ENCODE data around the gene ACOT8. TPM values are rescaled to one million over a fixed set of nuclear protein-coding genes. Genes with fewer than 3 reads are reported as not detected.
A peak's percentile ranks its signal among the peaks of the same experiment; 100 is the strongest.

ACOT8 gene
- total RNA-seq, 2 donors from 2014 or later = 20.2 to 21.4 TPM

DNA sequence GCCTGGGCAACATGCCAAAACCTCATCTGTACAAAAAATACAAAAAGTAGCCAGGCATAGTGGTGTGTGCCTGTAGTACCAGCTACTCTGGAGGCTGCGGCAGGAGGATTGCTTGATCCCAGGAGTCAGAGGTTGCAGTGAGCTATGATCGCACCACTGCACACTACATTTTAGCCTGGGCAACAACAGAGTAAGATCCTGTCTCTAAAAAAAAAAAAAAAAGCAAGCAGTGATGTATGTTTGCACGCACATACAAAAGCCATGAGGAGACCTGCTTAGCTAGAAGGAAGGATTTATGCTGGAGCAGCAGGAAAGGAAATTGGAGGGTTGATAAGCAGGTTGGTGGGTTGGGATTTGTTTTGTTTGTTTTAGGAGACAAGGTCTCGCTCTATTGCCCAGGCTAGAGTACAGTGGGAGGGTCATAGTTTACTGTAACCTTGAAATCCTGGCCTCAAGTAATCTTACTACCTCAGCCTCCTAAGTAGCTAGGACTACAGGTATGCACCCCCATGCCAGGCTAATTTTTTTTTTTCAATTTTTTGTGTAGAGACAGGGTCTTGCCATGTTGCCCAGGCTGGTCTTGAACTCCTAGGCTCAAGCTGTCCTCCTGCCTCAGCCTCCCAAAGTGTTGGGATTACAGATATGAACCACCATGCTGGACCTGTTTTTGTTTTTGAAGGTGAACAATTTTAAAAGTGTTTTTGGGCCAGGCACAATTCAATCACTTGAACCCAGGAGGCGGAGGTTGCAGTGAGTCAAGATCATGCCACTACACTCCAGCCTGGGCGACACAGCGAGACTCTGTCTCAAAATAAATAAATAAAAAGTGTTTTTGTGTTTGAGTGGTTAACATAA is 4.3 kb upstream of the ACOT8 start:
- ATAC-seq = no peak
- no peak for DNase-seq
- intact Hi-C loops (cut with DNase I) = no loop called here

DNA sequence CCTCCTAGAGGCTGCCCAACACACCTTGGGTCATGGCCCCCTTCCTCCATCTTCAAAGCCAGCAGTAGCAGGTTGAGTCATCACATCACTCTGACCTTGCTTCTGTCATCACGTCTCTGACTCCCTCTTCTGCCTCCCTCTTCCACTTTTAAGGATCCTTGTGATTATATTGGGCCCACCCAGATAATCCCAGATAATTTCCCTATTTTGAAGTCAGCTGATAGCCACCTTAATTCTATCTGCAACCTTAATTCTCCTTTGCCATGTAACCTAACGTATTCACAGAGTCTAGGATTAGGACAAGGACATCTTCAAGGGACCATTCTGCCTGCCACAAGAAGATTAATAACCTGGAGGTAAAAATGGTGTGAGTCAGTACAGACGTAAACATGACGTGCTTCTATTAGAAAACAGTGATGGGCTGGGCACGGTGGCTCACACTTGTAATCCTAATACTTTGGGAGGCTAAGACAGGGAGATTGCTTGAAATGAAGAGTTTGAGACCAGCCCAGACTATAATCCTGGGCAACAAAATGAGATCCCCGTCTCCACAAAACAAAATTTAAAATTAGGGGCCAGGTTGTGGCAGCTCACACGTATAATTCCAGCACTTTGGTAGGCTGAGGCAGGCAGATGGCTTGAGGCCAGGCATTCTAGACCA is 3.5 kb upstream of the ACOT8 start:
- intact Hi-C loops (cut with DNase I) = no loop called here
- ATAC-seq (no peak), DNase-seq (no peak)

DNA sequence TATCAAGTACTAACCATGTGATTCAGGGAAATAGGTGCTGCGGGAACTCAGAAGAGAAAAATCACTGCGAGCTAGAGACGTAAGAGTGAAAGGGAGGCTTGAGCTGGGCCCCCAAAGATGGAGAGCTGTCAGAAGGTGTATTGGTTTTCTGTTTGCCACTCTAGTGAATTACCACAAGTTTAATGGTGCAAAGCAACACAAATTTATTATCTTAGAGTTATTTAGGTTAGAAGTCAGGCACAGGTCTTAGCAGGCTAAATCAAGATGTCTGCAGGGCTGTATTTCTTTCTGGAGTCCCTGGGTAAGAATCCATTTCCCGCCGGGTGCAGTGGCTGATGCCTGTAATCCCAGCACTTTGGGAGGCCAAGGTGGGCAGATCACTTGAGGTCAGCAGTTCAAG is 2.7 kb upstream of the ACOT8 start:
- intact Hi-C loops (cut with DNase I) = no loop called here
- ATAC-seq = no peak
- DNase-seq = no peak

DNA sequence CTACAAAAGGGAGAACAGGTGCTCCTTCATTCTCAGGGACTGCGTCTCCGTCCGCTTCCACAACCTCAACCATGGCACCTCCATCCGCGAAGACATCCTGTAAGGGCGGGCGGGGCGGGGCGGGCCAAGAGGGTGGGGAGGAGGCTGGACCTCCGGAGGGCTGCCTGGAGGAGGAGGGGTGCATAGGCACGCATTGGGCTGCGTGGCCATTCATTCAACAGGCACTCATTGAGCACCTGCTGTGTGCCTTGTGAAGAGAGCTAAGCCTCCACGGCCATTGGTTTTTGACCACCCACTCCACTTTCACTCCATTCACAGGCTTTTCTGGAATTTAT is 657 bp upstream of the ACOT8 start:
- ATAC-seq (peak; percentile 10 to 23), DNase-seq (no peak)
- intact Hi-C loops (cut with DNase I) = no loop called here

DNA sequence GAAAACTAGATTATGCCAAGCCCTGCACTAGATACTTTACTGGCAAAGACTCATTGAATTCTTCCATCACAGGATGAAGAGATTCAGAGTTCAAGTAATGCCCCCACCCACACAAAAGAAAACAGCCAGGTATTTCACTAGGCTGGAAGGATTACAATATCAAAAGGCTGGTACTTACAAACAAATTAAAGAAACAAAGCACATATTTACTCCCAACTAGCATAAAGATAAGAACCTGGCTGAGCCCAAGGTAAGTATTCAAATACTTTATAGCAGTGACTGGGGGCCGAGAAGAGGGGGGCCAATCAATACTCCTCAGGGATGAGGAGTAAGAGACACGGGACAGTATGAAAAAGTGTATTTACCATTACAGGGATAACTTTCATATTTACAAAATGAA is 3.7 kb downstream of the ACOT8 start:
- intact Hi-C loops (cut with DNase I) = no loop called here

DNA sequence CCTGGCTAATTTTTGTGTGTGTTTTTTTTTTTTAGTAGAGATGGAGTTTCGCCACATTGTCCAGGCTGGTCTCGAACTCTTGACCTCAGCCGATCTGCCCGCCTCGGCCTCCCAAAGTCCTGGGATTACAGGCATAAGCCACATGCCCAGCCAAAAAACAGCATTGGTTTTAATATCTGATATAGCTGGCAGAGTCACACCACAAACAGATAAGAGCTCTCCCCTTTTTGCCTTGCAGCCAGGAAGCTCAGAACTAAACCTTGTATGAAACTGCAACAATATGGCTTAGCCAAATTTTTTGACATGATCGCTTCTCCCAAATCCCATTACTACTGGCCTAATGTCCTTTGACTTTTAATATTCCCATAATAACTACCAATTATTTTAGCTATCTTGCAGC is 4.9 kb downstream of the ACOT8 start:
- intact Hi-C loops (cut with DNase I) = no loop called here
- DNase-seq (no peak), ATAC-seq (no peak)

More for the DNA sequence above, 3.7 kb downstream of the ACOT8 start:
- DNase-seq (no peak), ATAC-seq (no peak)

DNA sequence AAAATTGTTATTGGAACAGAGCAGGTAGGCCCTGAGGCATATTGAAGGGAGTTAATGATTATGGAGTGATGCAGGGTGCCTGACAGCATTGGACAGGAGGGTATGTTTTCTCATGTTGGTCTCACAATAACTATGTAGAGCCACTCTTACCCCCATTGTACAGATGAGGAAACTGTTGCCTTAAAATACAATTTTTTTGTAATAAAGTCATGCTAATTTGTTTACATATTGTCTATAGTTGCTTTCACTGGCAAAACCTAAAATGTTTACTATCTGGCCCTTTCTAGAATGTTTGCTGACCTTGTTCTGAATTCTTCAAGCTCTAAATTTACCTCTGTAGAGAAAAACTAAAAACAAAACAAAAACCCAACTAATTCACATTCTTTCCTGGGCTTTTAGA is 5.7 kb downstream of the ACOT8 start:
- DNase-seq (no peak), ATAC-seq (no peak)
- intact Hi-C loops (cut with DNase I) = no loop called here

DNA sequence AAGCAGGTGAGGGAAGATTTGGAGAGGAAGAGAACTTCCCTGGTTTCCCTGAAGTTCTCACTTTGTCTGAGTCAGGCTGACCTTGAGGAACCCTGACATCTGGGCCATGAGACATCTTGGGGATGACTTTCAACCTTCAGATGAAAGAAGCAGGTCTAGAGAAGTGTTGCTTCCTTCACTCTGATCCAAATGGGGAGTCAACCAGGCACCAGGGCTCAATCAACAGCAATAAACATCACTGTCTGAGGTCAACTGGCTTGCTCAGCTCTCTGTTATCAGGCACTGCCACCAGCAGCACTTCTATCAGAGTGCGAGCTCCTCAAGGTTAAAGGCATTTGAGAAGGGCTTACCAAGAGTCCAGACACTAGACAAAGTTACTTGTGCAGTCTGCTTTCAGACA is 6.3 kb downstream of the ACOT8 start:
- intact Hi-C loops (cut with DNase I) = no loop called here
- ATAC-seq (peak in 1 of 2 donors; percentile 10), DNase-seq (no peak)

DNA sequence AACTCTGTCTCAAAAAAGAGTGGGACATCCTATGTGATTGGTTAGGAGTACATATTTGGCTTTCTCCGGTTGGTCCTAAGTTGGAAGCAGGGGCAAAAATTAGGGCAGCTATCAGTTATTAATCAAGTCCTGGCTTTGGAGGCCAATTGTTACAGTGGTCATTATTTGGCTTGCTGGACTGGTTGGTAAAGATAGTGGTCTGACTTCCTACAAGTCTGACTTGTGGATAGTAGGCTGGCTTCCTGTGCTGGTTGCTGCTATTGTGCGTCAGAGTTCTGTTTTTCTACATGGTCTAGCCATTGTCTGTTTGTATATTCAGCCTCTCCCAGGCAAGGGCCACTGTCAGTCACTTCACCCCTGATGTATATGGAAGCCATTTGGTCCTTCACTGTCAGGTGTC is 7.0 kb downstream of the ACOT8 start:
- DNase-seq (no peak), ATAC-seq (no peak)
- intact Hi-C loops (cut with DNase I) = no loop called here

DNA sequence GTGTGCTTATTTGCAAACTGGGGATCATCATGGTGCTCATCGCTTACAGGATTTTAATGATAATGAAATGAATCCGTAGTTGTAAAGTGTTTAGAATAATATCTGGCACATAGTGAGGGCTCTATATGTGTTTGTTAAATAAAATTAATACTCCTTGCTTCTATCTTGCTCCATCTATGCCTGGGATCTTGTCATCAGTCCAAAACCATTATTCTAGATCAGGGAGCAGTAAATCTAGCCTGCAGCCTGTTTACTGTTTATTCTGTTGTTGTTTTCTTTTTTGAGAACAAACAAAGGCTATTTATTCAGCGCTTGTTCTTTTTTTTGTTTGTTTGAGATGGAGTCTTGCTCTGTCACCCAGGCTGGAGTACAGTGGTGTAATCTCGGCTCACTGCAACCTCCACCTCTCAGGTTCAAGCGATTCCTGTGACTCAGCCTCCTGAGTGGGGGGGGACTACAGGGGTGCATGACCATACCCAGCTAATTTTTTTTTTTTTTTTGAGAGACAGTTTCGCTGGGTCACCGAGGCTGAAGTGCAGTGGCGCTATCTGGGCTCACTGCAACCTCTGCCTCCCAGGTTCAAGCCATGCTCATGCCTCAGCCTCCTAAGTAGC is 8.1 kb downstream of the ACOT8 start:
- intact Hi-C loops (cut with DNase I) = no loop called here
- no peak for ATAC-seq

DNA sequence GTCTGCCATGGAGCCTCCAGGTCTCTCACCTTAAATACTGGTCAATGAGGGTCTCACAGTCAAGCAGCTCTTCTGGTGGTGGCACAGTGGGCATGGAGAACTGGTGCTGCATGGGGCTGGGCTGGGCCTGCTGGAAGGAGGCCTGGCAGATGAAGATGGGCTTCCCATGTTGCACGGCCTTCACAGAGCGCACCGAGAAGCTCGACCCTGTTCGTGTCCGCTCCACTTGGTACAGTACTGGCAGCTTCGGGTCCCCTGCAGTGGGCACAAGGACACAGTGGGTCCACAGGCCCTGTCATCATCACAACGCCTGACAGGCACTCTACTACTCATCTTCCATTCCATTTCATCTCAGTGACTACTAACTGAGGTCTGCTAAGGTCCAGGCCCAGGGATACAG is 8.8 kb downstream of the ACOT8 start:
- DNase-seq = no peak
- intact Hi-C loops (cut with DNase I) = no loop called here

More for the DNA sequence above, 8.1 kb downstream of the ACOT8 start:
- DNase-seq = no peak

DNA sequence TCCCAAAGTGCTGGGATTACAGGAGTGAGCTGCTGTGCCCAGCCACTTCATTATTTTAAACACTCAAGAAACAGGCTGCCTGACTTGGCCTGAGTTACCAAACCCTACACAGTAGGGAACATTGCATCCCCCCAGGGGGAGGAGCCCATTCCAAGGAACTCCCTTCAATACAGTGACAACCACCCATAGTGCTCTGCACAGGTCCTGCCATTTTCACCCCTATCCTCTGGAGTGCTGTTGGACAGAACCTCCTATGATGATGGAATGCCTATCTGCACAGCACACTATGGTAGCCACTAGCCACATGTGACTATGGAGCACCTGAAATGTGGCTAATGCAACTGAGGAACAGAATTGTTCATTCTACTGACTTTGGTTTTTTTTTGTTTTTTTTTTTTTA is 11.7 kb downstream of the ACOT8 start:
- DNase-seq (no peak), ATAC-seq (no peak)
- intact Hi-C loops (cut with DNase I) = no loop called here

More for the DNA sequence above, 8.8 kb downstream of the ACOT8 start:
- no peak for ATAC-seq

DNA sequence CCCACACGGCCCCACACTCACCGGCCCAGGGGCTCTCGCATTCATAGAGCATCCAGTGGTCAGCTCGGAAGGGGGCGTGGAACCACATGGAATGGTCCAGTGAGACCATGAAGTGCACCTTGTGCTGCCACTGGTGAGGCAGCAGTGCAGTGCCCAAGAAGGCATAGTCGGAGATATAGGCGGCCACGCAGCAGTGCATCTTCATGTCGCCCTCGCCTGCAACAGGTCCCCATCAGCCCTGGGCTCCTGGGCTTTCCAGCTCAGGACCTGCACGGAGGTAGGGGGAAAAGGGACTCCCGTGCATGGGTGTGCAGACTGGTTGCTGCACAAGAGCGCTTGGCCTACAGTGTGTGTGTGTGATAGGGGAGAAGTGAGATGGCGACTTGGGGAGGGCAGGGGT is 13.7 kb downstream of the ACOT8 start:
- intact Hi-C loops (cut with DNase I) = no loop called here
- ATAC-seq (no peak), DNase-seq (no peak)

DNA sequence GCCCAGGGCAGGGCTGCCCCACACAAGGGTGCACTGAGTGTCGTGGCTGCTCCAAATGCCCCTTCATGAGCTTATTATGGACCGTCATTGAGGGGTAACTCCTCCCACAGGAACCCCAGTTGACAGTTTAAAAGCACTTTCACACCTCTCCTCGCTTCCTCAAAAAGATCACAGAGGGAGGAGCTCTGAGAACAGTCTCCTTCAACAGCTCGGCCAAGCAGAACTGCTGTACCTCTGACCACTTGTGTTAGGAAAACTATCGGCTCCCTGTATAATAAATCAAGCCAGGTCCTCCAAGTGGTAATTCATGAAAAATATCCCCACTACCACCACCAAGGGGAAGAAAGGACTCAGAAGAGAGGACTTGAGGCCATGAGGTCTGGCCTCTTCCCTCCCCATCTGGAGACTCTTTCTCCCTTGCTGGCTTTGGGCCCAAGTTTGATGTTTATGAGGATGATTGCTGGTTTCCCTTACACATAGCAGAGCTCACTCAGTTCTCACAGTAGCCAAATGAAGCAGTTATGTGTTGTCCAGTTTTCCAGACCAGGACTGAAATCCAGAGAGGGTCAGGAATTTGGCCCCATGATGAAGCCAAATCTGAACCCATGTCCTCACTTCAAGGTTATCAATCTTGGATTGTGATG is 14.9 kb downstream of the ACOT8 start:
- ATAC-seq = peak; percentile 29 to 56
- DNase-seq = no peak
- intact Hi-C loops (cut with DNase I) = no loop called here

DNA sequence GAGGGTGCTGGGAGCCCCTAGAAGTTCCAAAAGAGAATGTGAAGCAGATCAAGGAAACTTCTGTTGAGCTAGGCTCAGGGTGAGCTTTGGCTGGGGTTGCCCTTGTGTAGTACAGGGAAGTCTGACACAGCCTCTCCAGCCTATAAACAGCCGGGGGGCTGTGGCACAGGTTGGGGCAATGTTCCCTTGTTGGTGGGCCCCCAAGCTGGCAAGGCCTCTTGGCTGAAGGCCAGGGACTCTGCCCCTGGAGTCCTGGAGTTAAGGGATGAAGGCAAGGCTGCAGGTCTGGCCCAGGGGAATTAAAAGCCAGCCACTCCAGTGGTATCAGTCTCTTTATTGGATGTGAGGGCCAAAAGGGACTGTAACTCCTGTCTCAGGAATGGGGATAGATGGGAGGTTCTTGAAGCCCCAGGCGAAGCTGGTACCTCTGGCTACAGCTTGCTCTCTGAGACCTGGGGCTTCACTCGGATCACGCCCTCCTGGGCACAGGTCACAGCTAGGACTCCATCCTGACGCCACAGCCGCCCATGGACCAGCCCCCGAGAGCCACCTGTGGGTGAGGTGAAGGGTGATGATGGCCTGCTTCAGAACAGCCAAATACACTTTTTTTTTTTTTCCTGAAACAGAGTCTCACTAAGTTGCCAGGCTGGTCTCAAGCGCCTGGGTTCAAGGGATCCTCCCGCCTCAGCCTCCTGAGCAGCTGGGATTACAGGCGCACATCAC is 15.6 kb downstream of the ACOT8 start:
- intact Hi-C loops (cut with DNase I) = no loop called here
- DNase-seq (no peak), ATAC-seq (peak in 1 of 2 donors; percentile 18)

DNA sequence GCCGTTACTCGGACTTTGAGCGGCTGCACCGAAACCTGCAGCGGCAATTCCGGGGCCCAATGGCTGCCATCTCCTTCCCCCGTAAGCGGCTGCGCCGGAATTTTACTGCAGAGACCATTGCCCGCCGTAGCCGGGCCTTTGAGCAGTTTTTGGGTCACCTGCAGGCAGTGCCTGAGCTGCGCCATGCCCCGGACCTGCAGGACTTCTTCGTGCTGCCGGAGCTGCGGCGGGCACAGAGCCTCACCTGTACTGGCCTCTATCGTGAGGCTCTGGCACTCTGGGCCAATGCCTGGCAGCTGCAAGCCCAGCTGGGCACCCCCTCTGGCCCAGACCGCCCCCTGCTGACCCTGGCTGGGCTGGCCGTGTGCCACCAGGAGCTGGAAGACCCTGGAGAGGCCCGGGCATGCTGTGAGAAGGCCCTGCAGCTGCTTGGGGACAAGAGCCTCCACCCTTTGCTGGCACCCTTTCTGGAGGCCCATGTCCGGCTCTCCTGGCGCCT is 16.4 kb downstream of the ACOT8 start:
- no peak for ATAC-seq
- no peak for DNase-seq
- intact Hi-C loops (cut with DNase I) = no loop called here

DNA sequence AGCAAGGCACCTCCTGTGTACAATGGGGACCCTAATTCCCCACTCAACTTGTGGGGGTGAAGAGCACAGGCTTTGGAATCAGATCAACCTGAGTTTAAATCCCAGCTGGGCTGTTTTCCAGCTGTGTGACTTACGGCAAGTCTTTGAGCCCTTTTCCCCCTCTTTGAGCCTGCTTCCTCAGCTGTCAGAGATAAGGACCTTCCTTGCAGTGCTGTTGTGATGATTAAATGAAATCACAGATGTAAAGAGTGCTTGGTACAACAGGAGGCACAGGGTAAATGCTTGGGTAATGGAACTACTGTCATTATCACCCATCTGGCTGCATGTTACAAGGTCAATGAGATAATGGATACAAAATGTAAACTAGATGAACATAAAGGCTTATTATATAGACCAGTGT is 20.4 kb downstream of the ACOT8 start:
- DNase-seq = no peak
- intact Hi-C loops (cut with DNase I) = no loop called here
- ATAC-seq = no peak

DNA sequence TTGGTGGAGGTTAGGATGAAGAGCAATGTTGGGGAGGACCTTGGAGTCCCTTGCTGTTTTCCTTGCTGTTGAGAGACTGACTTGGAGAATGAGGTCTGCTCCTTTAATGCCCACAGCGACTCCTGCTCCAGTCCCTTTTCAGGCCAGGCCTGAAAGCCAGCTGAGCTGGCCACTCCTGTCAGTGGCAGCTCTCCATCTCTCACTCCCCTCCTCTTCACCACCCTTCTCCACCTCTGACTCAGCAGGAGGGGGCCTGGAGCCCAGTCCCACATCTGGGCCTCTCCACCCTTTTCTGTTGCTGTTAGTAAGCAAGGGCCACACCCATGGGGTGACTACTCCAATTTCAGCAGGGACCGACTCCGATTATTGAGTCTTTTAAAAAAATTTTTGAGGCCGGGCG is 21.4 kb downstream of the ACOT8 start:
- intact Hi-C loops (cut with DNase I) = no loop called here
- peak; percentile 70 for DNase-seq
- peak; percentile 12 to 46 for ATAC-seq

DNA sequence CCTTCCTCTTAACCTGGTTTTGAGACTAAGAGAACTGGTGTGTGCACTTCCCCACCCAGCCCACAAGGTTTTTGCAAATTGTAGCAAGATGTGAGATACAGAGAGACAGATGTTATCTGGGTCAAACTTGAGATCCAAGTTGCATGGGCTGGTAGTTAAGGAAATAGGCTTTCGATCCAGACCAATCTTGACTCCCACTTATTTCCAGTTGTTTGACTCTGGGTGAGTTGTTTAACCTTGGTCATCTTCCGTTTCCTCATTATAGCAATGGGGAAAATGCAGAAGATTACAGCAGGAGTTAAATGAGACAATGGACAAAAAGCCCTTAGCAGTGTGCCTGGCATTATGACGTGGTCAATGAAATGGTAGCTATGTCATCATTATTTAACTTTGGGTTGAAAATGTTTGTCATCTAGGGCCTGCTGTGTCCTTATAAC is 21.8 kb downstream of the ACOT8 start:
- no peak for DNase-seq
- intact Hi-C loops (cut with DNase I) = no loop called here
- ATAC-seq = no peak
